Adipocyte (in vitro differentiated cells): ENCODE results near the gene IL9.

Source experiments
- DNase-seq: peaks from one replicate; pipeline ENCODE4 v3.0.0-alpha.2; 2015; ENCODE audit warnings: low read depth
- H3K27me3 ChIP-seq: replicated peaks from 2 replicates; pipeline ENCODE4 v1.7.0; 2013; ENCODE audit warnings: mild to moderate bottlenecking, low read length, moderate library complexity; ENCODE audit not compliant: control insufficient read depth, insufficient read depth
- H3K36me3 ChIP-seq: 2 replicates; pipeline ENCODE4 v1.7.0; 2013; ENCODE audit warnings: low read length, mild to moderate bottlenecking, moderate library complexity; ENCODE audit not compliant: control insufficient read depth, insufficient read depth, severe bottlenecking
- H3K4me1 ChIP-seq: 2 replicates; pipeline ENCODE4 v1.7.0; 2013; ENCODE audit warnings: mild to moderate bottlenecking, low read length, moderate library complexity; ENCODE audit not compliant: control insufficient read depth, insufficient read depth
- H3K4me3 ChIP-seq: 2 replicates; pipeline ENCODE4 v1.7.0; 2013; ENCODE audit warnings: mild to moderate bottlenecking, low read length, moderate library complexity
- H3K9ac ChIP-seq: 2 replicates; pipeline ENCODE4 v1.7.0; 2013; ENCODE audit warnings: mild to moderate bottlenecking, low read length, moderate library complexity
- H3K9me3 ChIP-seq: 2 replicates; pipeline ENCODE4 v1.7.0; 2013; ENCODE audit warnings: mild to moderate bottlenecking, low read length, moderate library complexity; ENCODE audit not compliant: control insufficient read depth

Gene IL9

DNA sequence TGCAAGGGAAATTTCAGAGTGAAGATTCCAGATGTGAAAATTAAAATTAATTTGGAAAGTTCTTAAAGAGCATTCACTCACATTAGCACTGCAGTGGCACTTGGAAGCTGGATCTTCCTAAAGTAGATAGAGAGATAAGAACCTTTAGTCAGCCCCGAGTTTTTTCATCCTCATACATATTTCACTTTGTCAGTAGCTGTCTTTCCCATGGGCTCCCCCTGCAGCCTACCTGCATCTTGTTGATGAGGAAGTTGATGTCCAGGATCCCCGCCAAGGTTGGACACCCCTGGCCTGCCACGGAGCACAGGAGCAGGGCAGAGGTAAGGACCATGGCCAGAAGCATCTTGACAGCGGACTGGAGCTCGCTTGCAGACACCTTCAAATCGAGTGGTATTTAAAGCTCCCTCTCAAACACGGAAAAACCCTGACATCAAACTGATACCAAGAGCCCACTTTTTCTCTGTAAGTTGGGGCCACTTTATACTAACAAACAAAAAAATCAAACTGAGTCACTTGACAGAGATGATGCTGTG, at the start of gene IL9:
TSS of gene IL9 (minus strand) at position 368 of the 533 bp plus-strand sequence. CDS start at position 343, 25 bp downstream.
- H3K4me1 ChIP-seq = no peaks in the 10 kb centered on the region
- no peak for DNase-seq
- H3K9me3 ChIP-seq = peaks cover 6% of the 10 kb centered on the region
- H3K36me3 ChIP-seq = no peaks in the 10 kb centered on the region
- peaks cover 18% of the 10 kb centered on the region for H3K27me3 ChIP-seq
- no peak within 1 kb of the TSS for H3K9ac ChIP-seq
- H3K4me3 ChIP-seq = no peak within 1 kb of the TSS

DNA sequence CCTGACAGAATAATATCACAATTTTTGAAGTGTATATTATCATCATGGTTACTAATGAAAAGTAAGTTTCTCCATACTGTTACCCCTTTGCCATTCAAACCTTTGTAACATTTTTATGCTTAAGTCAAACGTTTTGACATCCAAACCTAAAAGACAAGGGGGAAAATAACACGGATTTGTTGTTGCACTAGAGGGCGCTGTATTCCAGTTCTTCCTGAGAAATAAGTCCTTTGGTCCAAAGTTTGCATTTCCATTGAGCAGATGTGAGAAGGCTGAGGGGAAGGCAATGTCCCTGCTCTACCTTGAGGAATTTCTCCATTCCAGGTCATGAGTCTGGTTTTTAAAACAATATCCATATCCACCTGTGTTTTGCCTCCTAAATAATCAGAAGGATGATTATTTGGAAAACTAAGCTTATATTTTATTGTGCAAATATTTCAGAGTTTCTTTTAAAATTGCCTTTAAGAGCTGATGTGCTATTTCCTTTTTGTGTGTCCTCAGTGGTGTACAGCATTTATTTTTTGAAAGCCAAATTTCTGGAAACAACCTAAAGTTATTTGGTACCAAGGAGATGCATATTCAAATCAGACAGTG, 49.4 kb upstream of the IL9 start:
- Histone ChIP-seq H3K27me3 (no peaks in the 10 kb centered on the region), H3K9me3 (no peaks in the 10 kb centered on the region)
- peak; percentile 96 for DNase-seq

DNA sequence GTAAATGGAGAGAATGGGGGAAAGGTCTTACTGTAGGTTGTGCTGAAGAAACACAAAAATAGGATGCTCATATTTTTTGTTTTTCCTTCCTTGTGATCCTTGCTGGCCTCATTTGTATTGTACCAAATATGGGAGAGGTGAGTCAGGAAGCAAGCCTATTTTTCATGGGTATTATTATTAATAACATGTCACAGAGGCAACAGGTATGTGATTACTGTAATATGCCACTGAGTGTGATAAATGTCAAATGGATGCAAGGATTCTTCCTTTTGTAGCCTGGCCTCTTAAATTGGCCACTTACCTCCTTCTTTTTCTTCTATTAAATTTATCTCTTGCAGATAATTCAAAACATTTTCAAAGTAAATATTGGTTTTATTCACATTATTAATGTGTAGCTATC, 48.9 kb upstream of the IL9 start:
- Histone ChIP-seq H3K27me3 (no peaks in the 10 kb centered on the region), H3K9me3 (no peaks in the 10 kb centered on the region), H3K9ac (no peak overlapping the region), H3K4me3 (no peak overlapping the region), H3K36me3 (no peaks in the 10 kb centered on the region), H3K4me1 (no peaks in the 10 kb centered on the region)
- DNase-seq = no peak

More for the DNA sequence above, 49.4 kb upstream of the IL9 start:
- H3K4me1 ChIP-seq = peaks cover 3% of the 10 kb centered on the region
- no peak overlapping the region for H3K9ac ChIP-seq
- no peak overlapping the region for H3K4me3 ChIP-seq
- no peaks in the 10 kb centered on the region for H3K36me3 ChIP-seq

GRCh38 chr5:135942202-135942771, 46.6 kb upstream of the IL9 start:
- no peak overlapping the region for H3K9ac ChIP-seq

DNA sequence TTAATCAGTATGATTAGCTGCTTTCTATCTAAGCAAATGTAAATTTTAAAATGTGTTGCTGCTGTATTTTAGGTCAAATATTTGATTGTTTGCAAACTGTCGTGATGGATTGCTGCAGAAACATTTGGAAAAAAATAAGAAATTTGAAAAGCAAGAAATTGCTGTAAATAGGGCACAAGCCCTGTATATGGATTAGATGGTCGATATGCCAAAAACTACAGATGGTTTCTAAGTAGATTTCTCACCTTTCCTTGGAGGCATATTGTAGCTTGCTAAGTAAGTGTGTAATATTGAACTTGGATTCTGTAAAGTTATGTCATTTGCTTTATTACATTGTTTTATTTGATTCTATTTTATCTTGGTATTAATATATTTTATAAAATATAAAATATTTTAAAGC, 46.1 kb upstream of the IL9 start:
- H3K9ac ChIP-seq = no peak overlapping the region
- H3K36me3 ChIP-seq = no peaks in the 10 kb centered on the region
- DNase-seq = no peak
- H3K27me3 ChIP-seq = no peaks in the 10 kb centered on the region
- H3K4me3 ChIP-seq = no peak overlapping the region
- H3K9me3 ChIP-seq = no peaks in the 10 kb centered on the region
- H3K4me1 ChIP-seq = no peaks in the 10 kb centered on the region

More at GRCh38 chr5:135942202-135942771, 46.6 kb upstream of the IL9 start:
- Histone ChIP-seq H3K27me3 (no peaks in the 10 kb centered on the region), H3K4me3 (no peak overlapping the region), H3K4me1 (no peaks in the 10 kb centered on the region), H3K36me3 (no peaks in the 10 kb centered on the region), H3K9me3 (no peaks in the 10 kb centered on the region)
- no peak for DNase-seq

- Histone ChIP-seq H3K4me1 (no peaks in the 10 kb centered on the region), H3K27me3 (no peaks in the 10 kb centered on the region), H3K9ac (no peak overlapping the region), H3K36me3 (no peaks in the 10 kb centered on the region), H3K9me3 (no peaks in the 10 kb centered on the region), H3K4me3 (no peak overlapping the region)
- no peak for DNase-seq
Observed at GRCh38 chr5:135937245-135937911, 41.7 kb upstream of the IL9 start.

GRCh38 chr5:135934939-135935338, 39.3 kb upstream of the IL9 start:
- H3K36me3 ChIP-seq = no peaks in the 10 kb centered on the region
- H3K4me1 ChIP-seq = no peaks in the 10 kb centered on the region
- no peak overlapping the region for H3K4me3 ChIP-seq
- DNase-seq = peak; percentile 28
- no peak overlapping the region for H3K9ac ChIP-seq
- no peaks in the 10 kb centered on the region for H3K9me3 ChIP-seq
- peaks cover 19% of the 10 kb centered on the region for H3K27me3 ChIP-seq

- Histone ChIP-seq H3K4me1 (no peaks in the 10 kb centered on the region), H3K27me3 (peaks cover 31% of the 10 kb centered on the region), H3K9ac (no peak overlapping the region), H3K9me3 (peaks cover 16% of the 10 kb centered on the region), H3K4me3 (peak overlapping the region; percentile 54), H3K36me3 (no peaks in the 10 kb centered on the region)
- DNase-seq = no peak
Observed at GRCh38 chr5:135930949-135931295, 35.3 kb upstream of the IL9 start.

DNA sequence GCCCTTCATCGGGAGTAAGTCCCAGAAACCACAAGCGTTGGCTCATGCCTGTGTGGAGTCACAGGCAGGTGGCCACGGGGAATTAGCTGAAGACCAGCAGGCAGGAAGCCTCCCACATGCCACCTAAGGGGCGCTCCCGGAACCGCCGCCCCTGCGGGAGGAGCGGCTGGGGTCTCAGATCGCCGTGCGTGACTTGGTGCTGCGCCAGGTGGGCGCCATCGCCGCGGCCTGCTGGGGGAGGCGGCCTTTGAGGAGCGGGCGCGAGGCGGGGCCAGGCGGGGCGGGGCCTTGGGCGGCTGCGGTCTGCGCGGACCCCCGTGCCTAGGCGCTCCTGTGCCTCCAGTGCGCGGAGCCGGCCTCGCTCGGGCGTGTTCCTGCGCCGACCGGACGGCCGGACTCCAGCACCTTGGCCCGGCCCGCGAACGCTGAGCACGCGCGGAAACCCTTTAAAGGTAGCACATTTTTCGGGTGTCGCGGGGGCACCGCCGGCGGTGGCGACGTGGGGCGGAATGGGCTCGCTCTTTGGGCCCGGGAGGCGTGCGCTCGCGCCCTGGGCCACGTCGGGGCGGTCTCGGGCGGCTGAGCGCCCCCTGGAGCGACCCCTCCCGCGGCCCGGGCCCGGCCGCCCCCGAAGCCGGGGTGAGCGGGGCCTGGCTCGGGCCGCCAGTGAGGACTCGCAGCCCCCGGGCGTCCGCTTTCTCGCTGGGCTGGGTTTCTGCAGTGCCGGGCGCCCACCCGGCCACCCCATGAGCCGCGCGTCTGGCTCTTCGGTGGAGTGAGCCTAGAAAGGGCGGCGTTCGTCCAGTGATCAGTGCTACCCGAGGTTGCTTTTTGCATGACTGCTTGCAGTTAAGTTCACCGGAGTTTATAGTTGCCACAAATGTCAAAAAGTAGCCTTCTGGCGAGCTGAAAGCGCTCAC, 34.6 kb upstream of the IL9 start:
- H3K4me3 ChIP-seq = peak overlapping the region; percentile 54
- H3K36me3 ChIP-seq = no peaks in the 10 kb centered on the region
- no peak overlapping the region for H3K9ac ChIP-seq
- H3K27me3 ChIP-seq = peaks cover 32% of the 10 kb centered on the region
- H3K9me3 ChIP-seq = peaks cover 16% of the 10 kb centered on the region
- no peaks in the 10 kb centered on the region for H3K4me1 ChIP-seq
- no peak for DNase-seq

GRCh38 chr5:135921388-135921787, 25.7 kb upstream of the IL9 start:
- Histone ChIP-seq H3K4me1 (peaks cover 14% of the 10 kb centered on the region), H3K9me3 (no peaks in the 10 kb centered on the region), H3K9ac (no peak overlapping the region), H3K27me3 (peaks cover 11% of the 10 kb centered on the region), H3K36me3 (no peaks in the 10 kb centered on the region), H3K4me3 (no peak overlapping the region)
- DNase-seq = peak; percentile 43

DNA sequence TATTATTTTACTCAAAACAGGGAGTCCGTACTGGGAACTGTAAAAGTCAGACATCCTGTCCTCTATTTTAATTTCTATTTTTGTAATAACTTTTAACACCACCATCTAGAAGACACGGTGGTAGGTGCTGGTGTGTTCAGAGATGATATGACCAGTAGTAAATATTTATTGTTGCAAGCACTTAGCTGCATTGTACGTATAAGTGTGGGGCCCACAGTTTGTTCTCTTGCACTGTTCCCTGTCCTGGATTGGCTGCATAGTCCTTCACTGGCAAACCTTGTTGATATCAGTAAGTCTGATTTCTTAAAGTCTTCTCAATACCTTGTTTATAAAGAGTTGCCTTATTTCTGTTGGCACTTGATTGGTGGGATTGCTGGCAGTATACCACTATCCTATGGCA, 24.6 kb upstream of the IL9 start:
- Histone ChIP-seq H3K4me3 (no peak overlapping the region), H3K9ac (no peak overlapping the region), H3K36me3 (no peaks in the 10 kb centered on the region), H3K4me1 (peaks cover 14% of the 10 kb centered on the region), H3K27me3 (peaks cover 5% of the 10 kb centered on the region), H3K9me3 (no peaks in the 10 kb centered on the region)
- DNase-seq = no peak
